Ishikawa (cell line): ENCODE measurements around the gene PLCH1.

Source experiments
- CEBPB ChIP-seq: IDR thresholded peaks from 2 replicates; pipeline ENCODE4 v1.6.1; 2012
- CREB1 ChIP-seq: IDR thresholded peaks from 2 replicates; pipeline ENCODE4 v1.6.1; 2012; ENCODE audit warnings: low read depth
- EGR1 ChIP-seq: IDR thresholded peaks from 2 replicates; pipeline ENCODE4 v1.6.1; 2012
- EP300 ChIP-seq: IDR thresholded peaks from 2 replicates; pipeline ENCODE4 v1.6.1; 2012; ENCODE audit warnings: borderline replicate concordance
- FOXM1 ChIP-seq: IDR thresholded peaks from 2 replicates; pipeline ENCODE4 v1.6.1; 2012; ENCODE audit warnings: low read depth, borderline replicate concordance
- NFIC ChIP-seq: IDR thresholded peaks from 2 replicates; pipeline ENCODE4 v1.6.1; 2012
- RAD21 ChIP-seq: IDR thresholded peaks from 2 replicates; pipeline ENCODE4 v1.6.1; 2012; ENCODE audit warnings: low read depth
- TAF1 ChIP-seq: IDR thresholded peaks from 2 replicates; pipeline ENCODE4 v1.6.1; 2012; ENCODE audit warnings: low read depth, mild to moderate bottlenecking
- TCF12 ChIP-seq: IDR thresholded peaks from 2 replicates; pipeline ENCODE4 v1.6.1; 2012; ENCODE audit warnings: low read depth
- TEAD4 ChIP-seq: IDR thresholded peaks from 2 replicates; pipeline ENCODE4 v1.6.1; 2012
- YY1 ChIP-seq: IDR thresholded peaks from 2 replicates; pipeline ENCODE4 v1.6.1; 2012; ENCODE audit warnings: low read depth
- ZBTB7A ChIP-seq: IDR thresholded peaks from 2 replicates; pipeline ENCODE4 v1.6.1; 2012; ENCODE audit warnings: low read depth
- TF ChIP-seq, protein P1 (sequence below): IDR thresholded peaks from 2 replicates; pipeline ENCODE4 v1.6.1; 2012
- TF ChIP-seq, protein P2 (sequence below): IDR thresholded peaks from 2 replicates; pipeline ENCODE4 v1.6.1; 2012
- TF ChIP-seq, protein P3 (sequence below): IDR thresholded peaks from 2 replicates; pipeline ENCODE4 v1.6.1; 2012; ENCODE audit warnings: low read depth, mild to moderate bottlenecking

The PLCH1 gene

DNA sequence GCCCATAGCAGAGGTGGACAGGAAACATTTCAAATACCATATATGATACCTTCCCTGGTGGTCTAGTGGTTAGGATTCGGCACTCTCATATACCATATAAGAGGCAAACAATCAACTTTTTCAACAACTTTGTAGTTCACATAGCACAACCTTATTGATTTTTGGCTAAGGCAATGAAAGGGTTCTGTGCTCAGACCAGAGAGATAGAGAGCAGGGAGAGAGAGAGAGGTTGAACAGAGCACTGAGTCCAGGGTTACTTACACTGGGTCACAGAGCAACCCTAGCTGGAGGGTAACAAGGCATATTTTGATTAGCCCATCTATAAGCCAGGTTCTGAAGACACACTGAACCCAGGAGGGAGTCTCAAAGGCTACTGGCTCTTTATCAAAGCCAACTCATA, 83.8 kb downstream of the PLCH1 start:
- TF ChIP-seq FOXM1 (no peak), ZBTB7A (no peak), RAD21 (no peak), YY1 (no peak)

DNA sequence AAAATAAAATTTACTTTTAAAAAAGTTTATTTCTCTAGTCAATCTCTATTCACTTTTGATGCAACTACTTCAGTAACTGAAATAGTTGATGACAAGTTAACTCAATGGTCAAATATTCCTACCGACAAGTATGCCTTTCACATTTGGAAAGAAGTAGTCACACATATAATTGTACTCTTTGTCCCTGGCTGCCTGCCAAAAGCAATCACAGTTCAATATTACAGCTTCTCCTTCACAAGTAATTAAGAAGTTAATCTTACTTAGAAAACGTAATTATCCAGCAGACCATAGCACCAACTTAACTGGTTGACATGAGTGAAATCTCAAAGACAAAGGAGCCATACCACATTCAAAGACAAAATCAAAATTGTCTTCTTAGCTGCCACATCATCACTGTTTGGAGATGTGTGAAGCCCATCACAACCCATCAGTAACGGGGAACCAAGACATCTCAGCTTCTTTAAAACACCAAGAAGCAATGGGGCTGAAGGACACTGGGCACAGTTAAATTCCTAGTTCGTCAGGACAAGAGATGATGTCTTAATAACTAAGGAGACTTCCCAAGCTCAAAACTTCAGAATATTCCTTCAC, 86.1 kb downstream of the PLCH1 start:
- TF ChIP-seq TCF12, result no peak
- no peak for TF ChIP-seq ZBTB7A
- TF ChIP-seq RAD21, result no peak
- no peak for TF ChIP-seq TEAD4
- TF ChIP-seq, protein P1, sequence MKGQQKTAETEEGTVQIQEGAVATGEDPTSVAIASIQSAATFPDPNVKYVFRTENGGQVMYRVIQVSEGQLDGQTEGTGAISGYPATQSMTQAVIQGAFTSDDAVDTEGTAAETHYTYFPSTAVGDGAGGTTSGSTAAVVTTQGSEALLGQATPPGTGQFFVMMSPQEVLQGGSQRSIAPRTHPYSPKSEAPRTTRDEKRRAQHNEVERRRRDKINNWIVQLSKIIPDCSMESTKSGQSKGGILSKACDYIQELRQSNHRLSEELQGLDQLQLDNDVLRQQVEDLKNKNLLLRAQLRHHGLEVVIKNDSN, result no peak
- no peak for TF ChIP-seq CREB1
- TF ChIP-seq, protein P2, sequence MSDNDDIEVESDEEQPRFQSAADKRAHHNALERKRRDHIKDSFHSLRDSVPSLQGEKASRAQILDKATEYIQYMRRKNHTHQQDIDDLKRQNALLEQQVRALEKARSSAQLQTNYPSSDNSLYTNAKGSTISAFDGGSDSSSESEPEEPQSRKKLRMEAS, result no peak
- no peak for TF ChIP-seq EGR1
- TF ChIP-seq TAF1, result no peak
- TF ChIP-seq FOXM1, result no peak
- no peak for TF ChIP-seq YY1
- no peak for TF ChIP-seq EP300
- TF ChIP-seq, protein P3, sequence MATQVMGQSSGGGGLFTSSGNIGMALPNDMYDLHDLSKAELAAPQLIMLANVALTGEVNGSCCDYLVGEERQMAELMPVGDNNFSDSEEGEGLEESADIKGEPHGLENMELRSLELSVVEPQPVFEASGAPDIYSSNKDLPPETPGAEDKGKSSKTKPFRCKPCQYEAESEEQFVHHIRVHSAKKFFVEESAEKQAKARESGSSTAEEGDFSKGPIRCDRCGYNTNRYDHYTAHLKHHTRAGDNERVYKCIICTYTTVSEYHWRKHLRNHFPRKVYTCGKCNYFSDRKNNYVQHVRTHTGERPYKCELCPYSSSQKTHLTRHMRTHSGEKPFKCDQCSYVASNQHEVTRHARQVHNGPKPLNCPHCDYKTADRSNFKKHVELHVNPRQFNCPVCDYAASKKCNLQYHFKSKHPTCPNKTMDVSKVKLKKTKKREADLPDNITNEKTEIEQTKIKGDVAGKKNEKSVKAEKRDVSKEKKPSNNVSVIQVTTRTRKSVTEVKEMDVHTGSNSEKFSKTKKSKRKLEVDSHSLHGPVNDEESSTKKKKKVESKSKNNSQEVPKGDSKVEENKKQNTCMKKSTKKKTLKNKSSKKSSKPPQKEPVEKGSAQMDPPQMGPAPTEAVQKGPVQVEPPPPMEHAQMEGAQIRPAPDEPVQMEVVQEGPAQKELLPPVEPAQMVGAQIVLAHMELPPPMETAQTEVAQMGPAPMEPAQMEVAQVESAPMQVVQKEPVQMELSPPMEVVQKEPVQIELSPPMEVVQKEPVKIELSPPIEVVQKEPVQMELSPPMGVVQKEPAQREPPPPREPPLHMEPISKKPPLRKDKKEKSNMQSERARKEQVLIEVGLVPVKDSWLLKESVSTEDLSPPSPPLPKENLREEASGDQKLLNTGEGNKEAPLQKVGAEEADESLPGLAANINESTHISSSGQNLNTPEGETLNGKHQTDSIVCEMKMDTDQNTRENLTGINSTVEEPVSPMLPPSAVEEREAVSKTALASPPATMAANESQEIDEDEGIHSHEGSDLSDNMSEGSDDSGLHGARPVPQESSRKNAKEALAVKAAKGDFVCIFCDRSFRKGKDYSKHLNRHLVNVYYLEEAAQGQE, result no peak
- no peak for TF ChIP-seq CEBPB

DNA sequence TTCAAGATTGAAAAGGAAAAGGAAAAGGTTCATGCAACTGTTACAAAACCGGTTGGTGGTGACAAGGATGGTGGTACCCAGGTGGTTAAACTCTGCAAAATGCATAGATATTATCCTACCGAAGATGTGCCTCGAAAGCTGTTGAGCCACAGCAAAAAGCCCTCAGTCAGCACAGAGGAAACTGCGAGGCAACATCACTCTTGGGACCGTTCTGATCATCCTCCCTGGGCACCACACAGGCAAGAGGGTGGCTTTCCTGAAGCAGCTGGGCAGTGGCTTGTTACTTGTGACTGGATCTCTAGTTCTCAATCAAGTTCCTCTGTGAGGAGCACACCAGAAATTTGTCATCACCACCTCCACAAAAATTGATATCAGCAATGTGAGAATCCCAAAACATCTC, 86.9 kb downstream of the PLCH1 start:
- TF ChIP-seq CREB1 (no peak), YY1 (no peak), TEAD4 (no peak), ZBTB7A (no peak), EGR1 (no peak), TAF1 (no peak), CEBPB (no peak), EP300 (no peak), RAD21 (no peak), FOXM1 (no peak)
- TF ChIP-seq, protein P2, result no peak
- TF ChIP-seq, protein P1, result no peak
- TF ChIP-seq, protein P3, result no peak

DNA sequence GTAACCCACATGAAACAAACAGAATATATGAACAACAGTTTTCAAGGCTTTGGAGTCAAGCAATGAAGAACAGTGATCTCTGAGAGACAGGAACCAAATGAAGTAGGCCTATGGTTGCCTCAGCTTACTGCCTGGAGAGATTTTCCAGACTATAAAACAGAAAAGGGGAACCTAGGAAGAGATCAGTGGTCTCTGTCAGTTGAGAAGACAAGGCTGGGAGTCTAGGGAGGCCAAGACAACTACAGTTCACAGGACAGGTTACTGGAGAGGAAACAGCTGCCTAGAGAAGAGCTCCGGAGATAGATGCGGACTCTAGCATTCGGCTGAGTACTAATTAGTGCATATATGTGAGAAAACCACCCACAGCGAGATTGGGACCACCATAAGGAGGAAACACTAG, 87.7 kb downstream of the PLCH1 start:
- TF ChIP-seq, protein P1, result no peak
- TF ChIP-seq RAD21 (no peak), EP300 (no peak), TEAD4 (no peak), EGR1 (no peak), TAF1 (no peak), TCF12 (no peak), CREB1 (no peak), ZBTB7A (no peak), NFIC (no peak), YY1 (no peak), FOXM1 (no peak), CEBPB (no peak)
- TF ChIP-seq, protein P3, result no peak
- TF ChIP-seq, protein P2, result no peak
